ENCODE measurements around the gene MAGEB5.

Gene MAGEB5

GRCh38 chrX:26253526-26253925 is 37.6 kb downstream of the MAGEB5 start:
- H3K4me3 ChIP-seq (ENCODE audit: low read depth, low read length) = no peak overlapping the region
- no peak for TF ChIP-seq CTCF (IDR thresholded peaks at IDR 0.05; ENCODE audit: low read depth, low read length, missing control alignments)
- DNase-seq (ENCODE audit: low read depth) = no peak

GRCh38 chrX:26254436-26254835 is 38.5 kb downstream of the MAGEB5 start:
- no peak overlapping the region for H3K4me3 ChIP-seq (ENCODE audit: low read depth, low read length)
- no peak for TF ChIP-seq CTCF (IDR thresholded peaks at IDR 0.05; ENCODE audit: low read depth, low read length, missing control alignments)
- no peak for DNase-seq (ENCODE audit: low read depth)

- TF ChIP-seq CTCF (IDR thresholded peaks at IDR 0.05; ENCODE audit: low read depth, low read length, missing control alignments) = no peak
- DNase-seq (ENCODE audit: low read depth) = no peak
- no peak overlapping the region for H3K4me3 ChIP-seq (ENCODE audit: low read depth, low read length)
These were observed 46.2 kb downstream of the MAGEB5 start for GRCh38 chrX:26262121-26262523.

Measured in GM12864 (cell line).